ENCODE data around the gene RXRG. TPM values are rescaled to one million over a fixed set of nuclear protein-coding genes. Genes with fewer than 3 reads are reported as not detected.

RXRG gene
- polyA plus RNA-seq, 1 of the 3 experiments (the other 2 are of a cell fraction), result not detected

DNA sequence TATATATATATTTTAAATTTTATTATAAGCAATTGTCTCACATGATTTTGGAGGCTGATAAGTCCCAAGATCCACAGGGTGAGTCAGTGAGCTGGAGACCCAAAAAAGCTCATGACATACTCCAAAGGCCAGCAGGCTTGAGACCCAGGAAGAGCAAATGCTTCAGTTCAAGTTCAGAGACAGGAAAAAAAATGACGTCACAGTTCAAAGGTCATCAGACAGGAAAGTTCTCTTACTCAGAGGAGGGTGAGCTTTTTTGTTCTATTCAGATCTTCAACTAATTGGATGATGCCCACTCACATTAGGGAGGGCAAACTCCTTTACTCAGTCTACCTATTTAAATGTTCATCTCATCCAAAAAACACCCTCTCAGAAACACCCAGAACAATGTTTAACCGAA lies 18.2 kb downstream of the RXRG start:
- ChIA-PET CTCF (interaction anchor here (1.4 kb wide), 1 partner anchor 166 kb away, joined by 3 read pairs; no protein-coding TSS in a partner anchor), POLR2A (no interaction called here)
- Histone ChIP-seq H3K79me2 (ENCODE audit: insufficient read depth) (no peaks in the 10 kb centered on the region), H3K4me3 (ENCODE audit: low read depth in 2 of 2, low read length in 1 of 2) (no peak overlapping the region), H3K27me3 (ENCODE audit: insufficient read depth) (no peaks in the 10 kb centered on the region), H3K36me3 (replicated peaks in 1 of 2; ENCODE audit: control insufficient read depth in 1 of 2, insufficient read depth in 2 of 2, low read length in 1 of 2) (no peaks in the 10 kb centered on the region), H2AFZ (ENCODE audit: low read depth) (no peak overlapping the region), H3F3A (replicated peaks; ENCODE audit: insufficient read depth) (no peaks in the 10 kb centered on the region), H3K9me2 (no peaks in the 10 kb centered on the region), H3K9ac (no peak overlapping the region), H3K4me2 (no peak overlapping the region), H3K4me1 (ENCODE audit: control insufficient read depth in 1 of 2, insufficient read depth in 2 of 2, low read depth in 1 of 2, low read length in 1 of 2) (no peaks in the 10 kb centered on the region), H4K20me1 (ENCODE audit: insufficient read depth) (no peaks in the 10 kb centered on the region), H3K27ac (ENCODE audit: low read depth in 2 of 2, low read length in 1 of 2) (no peak overlapping the region), H3K9me3 (no peaks in the 10 kb centered on the region)
- 31% methylated on average over 2 of the region's 2 CpGs for WGBS (ENCODE audit: low lambda C conversion rate)
- no peak for TF ChIP-seq RFX5 (IDR thresholded peaks at IDR 0.05; ENCODE audit: low read length)
- TF ChIP-seq MXI1 (IDR thresholded peaks at IDR 0.05; ENCODE audit: low read depth, low read length), result no peak
- no peak for TF ChIP-seq MEF2A (IDR thresholded peaks at IDR 0.05; ENCODE audit: borderline replicate concordance, low read depth)
- no peak for TF ChIP-seq SMC3 (IDR thresholded peaks at IDR 0.05; ENCODE audit: low read depth, low read length)
- no peak for TF ChIP-seq TAF1 (IDR thresholded peaks at IDR 0.05; ENCODE audit: borderline replicate concordance, low read depth, low read length)
- TF ChIP-seq, protein P1, sequence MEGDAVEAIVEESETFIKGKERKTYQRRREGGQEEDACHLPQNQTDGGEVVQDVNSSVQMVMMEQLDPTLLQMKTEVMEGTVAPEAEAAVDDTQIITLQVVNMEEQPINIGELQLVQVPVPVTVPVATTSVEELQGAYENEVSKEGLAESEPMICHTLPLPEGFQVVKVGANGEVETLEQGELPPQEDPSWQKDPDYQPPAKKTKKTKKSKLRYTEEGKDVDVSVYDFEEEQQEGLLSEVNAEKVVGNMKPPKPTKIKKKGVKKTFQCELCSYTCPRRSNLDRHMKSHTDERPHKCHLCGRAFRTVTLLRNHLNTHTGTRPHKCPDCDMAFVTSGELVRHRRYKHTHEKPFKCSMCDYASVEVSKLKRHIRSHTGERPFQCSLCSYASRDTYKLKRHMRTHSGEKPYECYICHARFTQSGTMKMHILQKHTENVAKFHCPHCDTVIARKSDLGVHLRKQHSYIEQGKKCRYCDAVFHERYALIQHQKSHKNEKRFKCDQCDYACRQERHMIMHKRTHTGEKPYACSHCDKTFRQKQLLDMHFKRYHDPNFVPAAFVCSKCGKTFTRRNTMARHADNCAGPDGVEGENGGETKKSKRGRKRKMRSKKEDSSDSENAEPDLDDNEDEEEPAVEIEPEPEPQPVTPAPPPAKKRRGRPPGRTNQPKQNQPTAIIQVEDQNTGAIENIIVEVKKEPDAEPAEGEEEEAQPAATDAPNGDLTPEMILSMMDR (IDR thresholded peaks at IDR 0.05), result no peak
- TF ChIP-seq, protein P2, sequence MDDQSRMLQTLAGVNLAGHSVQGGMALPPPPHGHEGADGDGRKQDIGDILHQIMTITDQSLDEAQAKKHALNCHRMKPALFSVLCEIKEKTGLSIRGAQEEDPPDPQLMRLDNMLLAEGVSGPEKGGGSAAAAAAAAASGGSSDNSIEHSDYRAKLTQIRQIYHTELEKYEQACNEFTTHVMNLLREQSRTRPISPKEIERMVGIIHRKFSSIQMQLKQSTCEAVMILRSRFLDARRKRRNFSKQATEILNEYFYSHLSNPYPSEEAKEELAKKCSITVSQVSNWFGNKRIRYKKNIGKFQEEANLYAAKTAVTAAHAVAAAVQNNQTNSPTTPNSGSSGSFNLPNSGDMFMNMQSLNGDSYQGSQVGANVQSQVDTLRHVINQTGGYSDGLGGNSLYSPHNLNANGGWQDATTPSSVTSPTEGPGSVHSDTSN (IDR thresholded peaks at IDR 0.05), result no peak
- TF ChIP-seq, protein P3, sequence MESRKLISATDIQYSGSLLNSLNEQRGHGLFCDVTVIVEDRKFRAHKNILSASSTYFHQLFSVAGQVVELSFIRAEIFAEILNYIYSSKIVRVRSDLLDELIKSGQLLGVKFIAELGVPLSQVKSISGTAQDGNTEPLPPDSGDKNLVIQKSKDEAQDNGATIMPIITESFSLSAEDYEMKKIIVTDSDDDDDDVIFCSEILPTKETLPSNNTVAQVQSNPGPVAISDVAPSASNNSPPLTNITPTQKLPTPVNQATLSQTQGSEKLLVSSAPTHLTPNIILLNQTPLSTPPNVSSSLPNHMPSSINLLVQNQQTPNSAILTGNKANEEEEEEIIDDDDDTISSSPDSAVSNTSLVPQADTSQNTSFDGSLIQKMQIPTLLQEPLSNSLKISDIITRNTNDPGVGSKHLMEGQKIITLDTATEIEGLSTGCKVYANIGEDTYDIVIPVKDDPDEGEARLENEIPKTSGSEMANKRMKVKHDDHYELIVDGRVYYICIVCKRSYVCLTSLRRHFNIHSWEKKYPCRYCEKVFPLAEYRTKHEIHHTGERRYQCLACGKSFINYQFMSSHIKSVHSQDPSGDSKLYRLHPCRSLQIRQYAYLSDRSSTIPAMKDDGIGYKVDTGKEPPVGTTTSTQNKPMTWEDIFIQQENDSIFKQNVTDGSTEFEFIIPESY (IDR thresholded peaks at IDR 0.05; ENCODE audit: borderline replicate concordance, low read depth), result no peak
- no peak for TF ChIP-seq EP300 (IDR thresholded peaks at IDR 0.05; ENCODE audit: borderline replicate concordance in 1 of 2, low read depth in 1 of 2, low read length in 1 of 2)
- no peak for TF ChIP-seq FOSL2 (IDR thresholded peaks at IDR 0.05; ENCODE audit: borderline replicate concordance, low read depth)
- no peak for TF ChIP-seq SIN3A (IDR thresholded peaks at IDR 0.05; ENCODE audit: borderline replicate concordance, low read depth, low read length)
- no peak for TF ChIP-seq CHD2 (IDR thresholded peaks at IDR 0.05; ENCODE audit: low read length, partially characterized antibody)
- TF ChIP-seq, protein P4, sequence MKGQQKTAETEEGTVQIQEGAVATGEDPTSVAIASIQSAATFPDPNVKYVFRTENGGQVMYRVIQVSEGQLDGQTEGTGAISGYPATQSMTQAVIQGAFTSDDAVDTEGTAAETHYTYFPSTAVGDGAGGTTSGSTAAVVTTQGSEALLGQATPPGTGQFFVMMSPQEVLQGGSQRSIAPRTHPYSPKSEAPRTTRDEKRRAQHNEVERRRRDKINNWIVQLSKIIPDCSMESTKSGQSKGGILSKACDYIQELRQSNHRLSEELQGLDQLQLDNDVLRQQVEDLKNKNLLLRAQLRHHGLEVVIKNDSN (IDR thresholded peaks at IDR 0.05; ENCODE audit: borderline replicate concordance, low read depth), result no peak
- no peak for TF ChIP-seq POLR2AphosphoS5 (IDR thresholded peaks at IDR 0.05; ENCODE audit: low read depth, low read length)
- TF ChIP-seq RAD21 (IDR thresholded peaks at IDR 0.05; ENCODE audit: low read length), result no peak
- no peak for TF ChIP-seq TCF12 (IDR thresholded peaks at IDR 0.05)
- no peak for DNase-seq
